Fibroblast of skin of right quadriceps (primary cell): ENCODE data around the gene TMEM259.

Experiments used
- DNase-seq: peaks from one replicate; pipeline ENCODE4 v3.0.0-alpha.2; 2013

TMEM259 gene

DNA sequence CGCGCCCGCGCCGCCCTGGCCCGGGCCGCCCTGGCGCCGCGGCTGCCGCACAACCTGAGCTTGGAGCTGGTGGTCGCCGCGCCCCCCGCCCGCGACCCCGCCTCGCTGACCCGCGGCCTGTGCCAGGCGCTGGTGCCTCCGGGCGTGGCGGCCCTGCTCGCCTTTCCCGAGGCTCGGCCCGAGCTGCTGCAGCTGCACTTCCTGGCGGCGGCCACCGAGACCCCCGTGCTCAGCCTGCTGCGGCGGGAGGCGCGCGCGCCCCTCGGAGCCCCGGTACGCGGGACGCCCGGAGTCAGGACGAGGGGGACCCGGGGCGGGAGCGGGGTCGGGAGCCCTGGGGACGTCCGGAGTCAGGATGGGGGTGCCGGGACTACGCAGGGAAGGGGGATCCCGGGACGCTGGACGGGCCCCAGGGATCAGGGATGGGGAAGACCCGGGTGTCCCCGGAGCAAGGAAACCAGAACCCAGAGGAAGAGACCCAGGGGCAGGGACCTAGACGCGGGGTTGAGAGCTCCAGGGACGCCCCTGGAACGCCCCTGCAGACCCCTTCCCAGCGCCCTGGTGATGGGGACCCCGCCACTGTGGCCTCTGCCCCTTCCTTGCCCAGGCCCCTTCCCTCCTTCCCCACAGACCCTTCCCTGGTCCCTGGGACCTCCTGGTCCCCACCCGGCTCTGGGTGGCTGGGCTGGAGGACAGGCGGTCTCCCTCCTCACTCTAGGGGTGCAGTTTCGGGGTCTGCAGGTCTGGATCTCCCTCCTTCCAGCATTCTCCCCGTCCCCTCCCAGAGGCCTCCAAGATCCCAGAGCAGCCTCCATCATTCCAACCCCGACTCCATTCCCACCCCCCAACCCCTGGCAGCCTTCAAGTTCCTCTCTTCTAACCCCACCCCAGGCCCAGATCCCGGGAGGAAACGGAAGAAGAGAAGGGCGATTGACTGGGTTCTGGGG lies 20.1 kb downstream of the TMEM259 start:
- no peak for DNase-seq

GRCh38 chr19:1000095-1000494 lies 20.8 kb downstream of the TMEM259 start, which contains the start of gene GRIN3B:
Gene GRIN3B (plus strand): TSS chr19:1000419. CDS start chr19:1000438, 19 bp downstream.
- DNase-seq: peak; percentile 39

DNA sequence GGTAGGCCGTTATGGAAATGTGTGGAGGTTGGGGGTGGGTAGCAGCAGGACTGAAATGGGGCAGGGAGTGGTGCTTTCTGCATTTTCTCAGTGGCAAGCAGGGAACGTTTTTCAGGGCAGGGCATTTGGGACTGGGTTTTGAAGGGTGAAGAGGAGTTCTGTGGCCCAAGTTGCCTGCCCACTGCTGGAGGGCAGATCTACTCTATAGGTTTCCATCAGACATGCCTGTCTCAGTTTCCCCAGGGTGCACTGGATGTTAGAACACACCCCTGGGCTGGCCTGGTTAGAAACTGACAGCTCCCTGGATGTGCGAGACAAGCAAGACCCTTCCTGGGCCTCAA lies 21.6 kb downstream of the TMEM259 start:
- DNase-seq: no peak

DNA sequence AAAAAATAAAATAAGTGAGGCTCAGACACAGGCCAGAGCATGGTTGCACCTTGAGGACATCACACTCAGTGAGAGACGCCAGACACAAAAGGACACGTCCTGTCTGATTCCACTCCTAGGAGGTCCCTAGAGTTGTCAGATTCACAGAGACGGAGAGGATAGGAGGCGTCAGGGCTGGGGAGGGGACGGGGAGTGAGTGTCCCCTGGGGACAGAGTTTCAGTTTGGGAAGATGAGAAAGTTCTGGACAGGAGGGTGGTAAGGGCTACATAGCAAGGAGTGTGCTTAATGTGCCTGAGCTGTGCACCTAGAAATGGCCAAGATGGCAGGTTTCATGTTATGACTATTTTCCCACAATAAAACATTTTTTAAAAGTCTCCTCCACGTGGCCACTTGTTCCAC lies 22.9 kb downstream of the TMEM259 start:
- DNase-seq: no peak

GRCh38 chr19:996051-996838 lies 24.7 kb downstream of the TMEM259 start:
- peak; percentile 59 for DNase-seq

- DNase-seq: no peak
Measured at GRCh38 chr19:995051-995827, 25.7 kb downstream of the TMEM259 start.

GRCh38 chr19:994516-994915 lies 26.4 kb downstream of the TMEM259 start:
- DNase-seq: no peak

DNA sequence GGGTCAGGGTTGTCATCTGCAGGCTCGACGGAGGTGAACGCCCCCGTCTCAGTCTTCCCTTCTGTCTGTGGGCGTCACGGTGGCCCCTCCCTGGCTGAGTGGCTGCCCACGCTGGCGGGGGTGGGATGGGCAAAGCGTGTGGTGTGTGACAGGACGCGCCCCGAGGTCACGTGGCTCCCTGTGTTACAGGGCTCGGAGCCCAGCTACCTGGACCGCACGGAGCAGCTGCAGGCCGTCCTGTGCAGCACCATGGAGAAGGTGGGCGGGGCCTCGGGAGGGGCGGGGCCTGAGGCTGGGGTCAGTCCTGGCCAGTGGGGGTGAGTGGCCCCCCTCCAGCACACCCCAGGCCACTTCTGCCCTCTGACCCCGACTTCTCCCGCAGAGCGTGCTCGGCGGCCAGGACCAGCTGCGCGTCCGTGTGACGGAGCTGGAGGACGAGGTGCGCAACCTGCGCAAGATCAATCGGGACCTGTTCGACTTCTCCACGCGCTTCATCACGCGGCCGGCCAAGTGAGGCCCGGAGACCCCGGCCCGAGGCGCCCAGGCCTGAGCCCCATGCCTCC lies 27.0 kb downstream of the TMEM259 start:
- no peak for DNase-seq

DNA sequence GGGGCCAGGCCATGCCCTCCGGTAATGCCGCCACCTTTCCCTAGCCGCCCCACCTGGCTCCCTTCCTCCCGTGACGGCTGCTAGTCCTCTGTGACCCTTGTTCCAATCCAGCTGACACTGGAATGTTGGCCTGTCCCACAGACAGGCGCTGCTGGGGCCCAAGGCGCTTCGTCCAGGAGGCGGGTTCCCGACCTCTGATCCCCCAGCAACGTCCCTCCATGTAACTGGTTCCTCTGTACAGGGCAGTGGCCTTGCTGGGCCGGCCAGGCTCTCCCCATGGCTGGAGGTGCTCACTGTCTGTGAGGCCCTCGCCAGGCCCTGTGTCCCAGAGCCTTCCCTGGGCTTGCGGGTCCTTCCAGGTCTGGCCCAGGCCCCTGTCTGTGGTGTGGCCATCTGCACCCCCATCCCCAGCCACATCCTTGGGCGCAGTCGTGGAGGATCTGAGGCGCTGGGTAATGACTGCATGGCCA lies 27.5 kb downstream of the TMEM259 start:
- no peak for DNase-seq

DNA sequence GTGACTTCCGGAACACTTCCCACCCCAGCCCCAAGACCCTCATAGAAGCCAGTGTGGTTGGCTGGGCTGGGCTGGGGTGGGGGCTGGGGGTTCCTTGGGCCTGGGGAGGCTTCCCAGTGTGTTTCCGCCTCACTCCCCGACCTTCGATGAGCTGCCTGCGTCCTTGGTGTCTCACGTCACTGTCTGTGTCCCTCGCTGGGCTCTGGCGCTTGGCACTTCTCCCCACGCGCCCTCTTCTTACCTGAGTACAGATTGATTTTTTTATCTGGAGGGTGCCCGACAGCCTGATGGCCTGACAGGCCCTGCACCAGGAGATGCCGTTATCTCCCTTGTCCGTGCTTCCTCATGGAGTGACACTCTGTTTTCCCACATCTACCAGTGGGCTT lies 28.3 kb downstream of the TMEM259 start:
- DNase-seq: no peak

DNA sequence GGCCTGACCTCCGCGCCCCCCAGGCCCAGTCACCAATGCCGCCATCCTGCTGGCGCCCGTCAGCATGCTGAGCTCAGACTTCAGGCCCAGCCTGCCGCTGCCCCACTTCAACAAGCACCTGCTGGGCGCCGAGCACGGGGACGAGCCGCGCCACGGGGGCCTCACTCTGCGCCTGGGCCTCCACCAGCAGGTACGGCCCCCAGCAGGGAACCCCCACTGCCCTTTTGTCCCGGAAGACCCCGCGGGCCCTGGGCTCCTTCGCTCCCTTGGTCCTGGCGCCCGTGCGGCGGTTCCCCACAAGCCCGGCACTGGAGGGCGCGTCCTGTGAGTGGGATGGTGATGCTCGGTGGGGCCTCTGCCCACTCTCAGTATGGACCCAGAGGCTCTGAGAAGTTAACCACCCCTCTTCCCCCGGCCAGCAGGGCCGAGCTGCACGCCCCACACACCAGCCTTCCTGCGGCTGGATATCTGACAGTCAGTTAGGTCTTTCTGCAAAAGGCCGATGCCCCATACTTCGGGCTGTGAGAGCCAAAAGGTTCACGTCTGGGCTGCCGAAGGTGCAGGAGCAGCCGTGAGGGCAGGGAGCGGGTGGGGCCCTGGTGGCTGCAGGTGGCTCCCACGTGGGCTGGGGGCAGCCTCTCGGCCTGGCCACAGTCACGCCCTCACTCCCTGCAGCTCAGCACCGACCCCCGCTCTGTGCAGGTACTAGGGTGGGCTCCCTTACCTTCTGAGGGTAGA lies 28.8 kb downstream of the TMEM259 start:
- DNase-seq: no peak

DNA sequence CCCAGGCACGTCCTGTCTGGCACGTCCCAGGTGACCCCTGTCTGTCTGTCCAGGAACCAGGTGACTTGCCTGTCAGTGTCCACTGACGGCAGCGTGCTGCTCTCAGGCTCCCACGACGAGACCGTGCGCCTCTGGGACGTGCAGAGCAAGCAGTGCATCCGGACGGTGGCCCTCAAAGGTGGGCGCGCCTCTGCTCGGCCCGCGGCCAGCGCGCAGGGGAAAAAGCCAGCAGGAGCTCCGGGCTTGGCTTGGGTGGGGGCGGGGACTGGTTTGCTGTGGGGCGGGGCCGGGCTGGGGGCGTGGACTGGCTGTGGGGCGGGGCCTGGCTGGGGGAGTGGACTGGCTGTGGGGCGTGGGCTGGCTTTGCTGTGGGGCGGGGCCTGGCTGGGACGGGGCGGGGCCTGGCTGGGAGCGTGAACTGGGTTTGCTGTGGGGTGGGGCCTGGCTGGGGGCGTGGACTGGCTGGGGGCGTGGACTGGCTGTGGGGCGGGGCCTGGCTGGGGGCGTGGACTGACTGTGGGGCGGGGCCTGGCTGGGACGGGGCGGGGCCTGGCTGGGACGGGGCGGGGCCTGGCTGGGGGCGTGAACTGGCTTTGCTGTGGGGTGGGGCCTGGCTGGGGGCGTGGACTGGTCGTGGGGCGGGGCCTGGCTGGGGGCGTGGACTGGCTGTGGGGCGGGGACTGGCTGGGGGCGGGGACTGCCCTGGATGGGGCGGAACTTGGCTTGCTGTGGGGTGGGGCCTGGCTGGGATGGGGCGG lies 29.6 kb downstream of the TMEM259 start:
- peak; percentile 46 for DNase-seq

DNA sequence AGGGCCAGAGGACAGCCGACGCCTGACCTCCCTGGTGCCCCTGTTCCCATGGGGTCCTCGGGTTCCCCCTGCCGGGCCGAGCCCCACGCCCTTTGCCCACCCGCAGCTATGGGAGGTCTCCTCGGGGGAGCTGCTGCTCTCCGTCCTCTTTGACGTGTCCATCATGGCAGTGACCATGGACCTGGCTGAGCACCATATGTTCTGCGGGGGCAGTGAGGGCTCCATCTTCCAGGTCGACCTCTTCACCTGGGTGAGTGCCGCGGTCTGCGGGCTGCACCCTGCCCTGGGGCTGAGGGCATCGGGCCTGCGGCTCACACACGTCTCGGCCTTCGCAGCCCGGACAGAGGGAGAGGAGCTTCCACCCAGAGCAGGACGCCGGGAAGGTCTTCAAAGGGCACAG lies 30.2 kb downstream of the TMEM259 start:
- DNase-seq: no peak

- DNase-seq: no peak
Measured at GRCh38 chr19:990119-990571, 30.8 kb downstream of the TMEM259 start.

DNA sequence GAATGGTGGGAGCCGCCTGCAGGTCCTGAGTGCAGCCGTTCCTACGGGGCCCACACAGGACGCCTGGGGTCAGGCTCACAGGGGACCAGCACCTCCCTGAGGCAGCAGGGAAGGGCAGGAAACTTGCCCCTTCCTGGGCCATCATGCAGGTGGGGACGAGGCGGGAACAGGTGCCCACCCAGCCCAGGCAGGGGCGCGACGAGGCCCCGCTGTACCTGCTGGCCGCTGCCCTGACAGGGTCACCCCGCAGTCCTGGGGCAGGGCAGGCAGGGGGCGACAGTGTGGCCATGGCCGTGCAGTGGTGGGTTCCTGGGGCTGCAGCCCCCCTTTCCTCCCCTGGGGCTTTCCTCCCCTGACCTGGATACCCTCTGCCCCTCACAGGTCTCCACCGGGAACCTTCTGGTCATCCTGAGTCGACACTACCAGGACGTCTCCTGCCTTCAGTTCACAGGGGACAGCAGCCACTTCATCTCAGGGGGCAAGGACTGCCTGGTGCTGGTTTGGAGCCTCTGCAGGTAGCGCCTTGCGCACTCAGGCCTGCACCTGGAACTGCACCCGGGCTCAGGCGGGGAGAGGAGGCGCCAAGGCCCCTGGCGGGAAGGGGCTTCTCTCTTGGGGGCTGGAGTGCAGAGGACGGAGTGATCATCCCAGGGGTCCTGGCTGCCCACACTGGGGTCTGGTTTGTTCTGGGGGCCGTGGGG lies 31.4 kb downstream of the TMEM259 start:
- DNase-seq: no peak

DNA sequence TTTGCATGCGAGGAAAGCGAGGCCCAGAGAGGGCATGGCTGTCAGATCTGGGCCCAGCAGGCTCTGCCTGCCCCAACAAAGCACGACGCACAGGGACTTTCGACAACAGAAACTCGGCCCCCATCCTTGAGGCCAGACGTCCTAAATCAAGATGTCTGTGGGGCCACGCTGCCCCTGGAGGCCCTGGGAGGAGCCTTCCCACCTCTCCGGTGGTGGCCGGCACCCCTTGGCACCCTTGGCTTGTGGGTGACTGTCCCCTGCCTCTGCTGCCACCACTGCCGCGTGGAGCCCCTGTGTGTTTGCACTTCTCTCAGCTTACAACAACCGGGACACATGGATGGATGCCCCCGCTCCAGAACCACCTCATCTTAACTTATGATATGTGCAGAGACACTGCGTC lies 32.4 kb downstream of the TMEM259 start:
- DNase-seq: no peak

DNA sequence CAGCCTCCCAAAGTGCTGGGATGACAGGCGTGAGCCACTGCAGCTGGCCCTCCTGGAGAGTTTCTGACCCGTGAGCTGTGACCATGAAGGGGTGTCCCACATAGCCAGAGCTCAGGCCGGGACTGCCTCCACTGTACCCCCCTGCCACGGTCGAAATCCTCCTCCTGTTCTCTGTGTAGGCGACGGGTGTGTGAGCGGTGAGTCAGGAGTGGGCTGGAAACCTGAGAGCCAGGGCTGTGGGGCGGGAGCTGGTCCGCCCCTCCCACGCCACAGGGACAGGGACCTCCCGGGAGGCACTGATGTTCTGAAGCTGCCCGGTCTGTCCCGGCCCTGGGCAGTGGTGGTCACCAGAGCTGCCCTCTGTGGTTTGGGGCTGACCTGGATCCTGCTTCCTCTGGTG lies 32.8 kb downstream of the TMEM259 start:
- DNase-seq: no peak

DNA sequence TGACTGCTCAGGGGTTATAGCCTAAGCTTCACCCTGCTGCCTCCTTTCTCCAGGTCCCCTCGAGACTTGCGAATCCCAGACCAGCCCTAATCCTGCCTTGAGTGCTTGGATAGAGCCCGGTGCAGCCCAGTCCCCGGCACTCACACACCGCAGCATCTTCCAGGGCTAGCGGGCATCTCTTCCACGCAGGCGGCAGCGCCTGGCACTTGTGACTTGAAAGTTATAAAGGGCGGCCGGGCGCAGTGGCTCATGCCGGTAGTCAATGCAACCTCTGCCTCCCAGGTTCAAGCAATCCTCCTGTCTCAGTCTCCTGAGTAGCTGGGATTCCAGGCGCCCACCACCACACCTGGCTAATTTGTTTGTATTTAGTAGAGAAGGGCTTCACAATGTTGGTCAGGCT lies 34.8 kb downstream of the TMEM259 start:
- no peak for DNase-seq

GRCh38 chr19:984165-984967 lies 36.6 kb downstream of the TMEM259 start, which contains the start of gene WDR18:
Gene WDR18 (plus strand): TSS chr19:984345. CDS start chr19:984354, 9 bp downstream.
- DNase-seq: peak; percentile 87
